HepG2 (cell line): ENCODE measurements around the gene JPH3. TPM values are rescaled to one million over a fixed set of nuclear protein-coding genes. Genes with fewer than 3 reads are reported as not detected.
A peak's percentile ranks its signal among the peaks of the same experiment; 100 is the strongest.

Source experiments
- ARNTL ChIP-seq: sonication (generic); formaldehyde crosslinking; IDR thresholded peaks from 2 replicates; pipeline ENCODE4 v1.4.0; 2020; ENCODE audit warnings: mild to moderate bottlenecking, missing genetic modification reagents
- FOXK2 ChIP-seq: fragments of 450-650 bp; IDR thresholded peaks from 2 replicates; pipeline ENCODE4 v1.6.1; 2016
- GFI1 ChIP-seq: sonication (generic); formaldehyde crosslinking; IDR thresholded peaks from 2 replicates; pipeline ENCODE4 v1.5.0; 2020; ENCODE audit warnings: missing genetic modification reagents, mild to moderate bottlenecking, borderline replicate concordance
- HIVEP1 ChIP-seq: sonication (generic); formaldehyde crosslinking; IDR thresholded peaks from 2 replicates; pipeline ENCODE4 v1.4.0; 2020; ENCODE audit warnings: mild to moderate bottlenecking, missing genetic modification reagents
- HOXA3 ChIP-seq: sonication (generic); formaldehyde crosslinking; IDR thresholded peaks from 2 replicates; pipeline ENCODE4 v1.5.0; 2020; ENCODE audit warnings: missing genetic modification reagents
- SSRP1 ChIP-seq: IDR thresholded peaks from 2 replicates; pipeline ENCODE4 v1.6.1; 2016; ENCODE audit warnings: control low read depth
- UBTF ChIP-seq: sonication (generic); formaldehyde crosslinking; IDR thresholded peaks from 2 replicates; pipeline ENCODE4 v1.4.0; 2020; ENCODE audit warnings: mild to moderate bottlenecking, missing genetic modification reagents
- XRCC5 ChIP-seq: fragments of 200-400 bp; formaldehyde crosslinking; optimal IDR thresholded peaks from 2 replicates; pipeline ENCODE3; 2017; ENCODE audit warnings: mild to moderate bottlenecking, low read length
- ZNF569 ChIP-seq: sonication (generic); formaldehyde crosslinking; IDR thresholded peaks from 2 replicates; pipeline ENCODE4 v1.5.0; 2020; ENCODE audit warnings: mild to moderate bottlenecking, missing genetic modification reagents, moderate library complexity, borderline replicate concordance
- ZNF761 ChIP-seq: sonication (generic); formaldehyde crosslinking; conservative IDR thresholded peaks from 2 replicates; pipeline ENCODE4 v1.4.0; 2020; ENCODE audit warnings: mild to moderate bottlenecking, missing genetic modification reagents
- ZNF768 ChIP-seq: sonication (generic); formaldehyde crosslinking; IDR thresholded peaks from 2 replicates; pipeline ENCODE4 v1.4.0; 2020; ENCODE audit warnings: missing genetic modification reagents
- ZNF816 ChIP-seq: sonication (generic); formaldehyde crosslinking; IDR thresholded peaks from 2 replicates; pipeline ENCODE4 v1.8.0; 2022; ENCODE audit warnings: missing genetic modification reagents, mild to moderate bottlenecking, borderline replicate concordance
- polyA plus RNA-seq, 8 experiments: library from polyadenylated mRNA; depleted of rRNA in 3 of 8; stranded (reverse) in 7 of 8; unstranded in 1 of 8; fragments of >200 nt; fragmentation: Illumina TruSeq in 4 of 8; extraction: Trizol in 4 of 8; gene quantifications; 2 replicates each; pipeline versions ENCODE4 v1.2.1 to v1.2.3, GENCODE V29; 2011 to 2016; ENCODE audit warnings: low read depth in 4 of 8, missing spikeins in 1 of 8, mixed read lengths in 1 of 8; ENCODE audit not compliant: insufficient read depth in 1 of 8
- total RNA-seq, 5 experiments: library from RNA; depleted of rRNA; stranded (reverse); fragments of >200 nt; fragmentation: Illumina TruSeq; extraction: Trizol; gene quantifications; 2 replicates each; pipeline ENCODE4 v1.2.3, GENCODE V29; 2016; ENCODE audit warnings: low read depth in 1 of 5
- TF ChIP-seq, protein P1 (sequence below): sonication (generic); formaldehyde crosslinking; IDR thresholded peaks from 2 replicates; pipeline ENCODE4 v1.4.0; 2020; ENCODE audit warnings: missing genetic modification reagents
- TF ChIP-seq, protein P2 (sequence below): sonication (generic); formaldehyde crosslinking; IDR thresholded peaks from 2 replicates; pipeline ENCODE4 v1.8.1; 2023; ENCODE audit warnings: missing genetic modification reagents, mild to moderate bottlenecking, borderline replicate concordance
- TF ChIP-seq, protein P3 (sequence below): sonication (generic); formaldehyde crosslinking; IDR thresholded peaks from 2 replicates; pipeline ENCODE4 v1.5.0; 2020; ENCODE audit warnings: mild to moderate bottlenecking, missing genetic modification reagents, borderline replicate concordance

JPH3 gene
- total and polyA plus RNA-seq, 2 of the 13 experiments (the other 11 are each of a cell fraction or from before 2014, with no cell fraction given) = not detected

- TF ChIP-seq, protein P1, sequence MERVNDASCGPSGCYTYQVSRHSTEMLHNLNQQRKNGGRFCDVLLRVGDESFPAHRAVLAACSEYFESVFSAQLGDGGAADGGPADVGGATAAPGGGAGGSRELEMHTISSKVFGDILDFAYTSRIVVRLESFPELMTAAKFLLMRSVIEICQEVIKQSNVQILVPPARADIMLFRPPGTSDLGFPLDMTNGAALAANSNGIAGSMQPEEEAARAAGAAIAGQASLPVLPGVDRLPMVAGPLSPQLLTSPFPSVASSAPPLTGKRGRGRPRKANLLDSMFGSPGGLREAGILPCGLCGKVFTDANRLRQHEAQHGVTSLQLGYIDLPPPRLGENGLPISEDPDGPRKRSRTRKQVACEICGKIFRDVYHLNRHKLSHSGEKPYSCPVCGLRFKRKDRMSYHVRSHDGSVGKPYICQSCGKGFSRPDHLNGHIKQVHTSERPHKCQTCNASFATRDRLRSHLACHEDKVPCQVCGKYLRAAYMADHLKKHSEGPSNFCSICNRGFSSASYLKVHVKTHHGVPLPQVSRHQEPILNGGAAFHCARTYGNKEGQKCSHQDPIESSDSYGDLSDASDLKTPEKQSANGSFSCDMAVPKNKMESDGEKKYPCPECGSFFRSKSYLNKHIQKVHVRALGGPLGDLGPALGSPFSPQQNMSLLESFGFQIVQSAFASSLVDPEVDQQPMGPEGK (CRISPR knock-in tag) = peak; percentile 43
- no peak for TF ChIP-seq GFI1 (CRISPR knock-in tag)
- peak; percentile 44; the same call in 1 of the 2 replicates for TF ChIP-seq ZNF768 (CRISPR knock-in tag)
- no peak for TF ChIP-seq SSRP1 (CRISPR knock-in tag)
- no peak for TF ChIP-seq ZNF761
- TF ChIP-seq ARNTL (CRISPR knock-in tag) = no peak
- TF ChIP-seq, protein P2, sequence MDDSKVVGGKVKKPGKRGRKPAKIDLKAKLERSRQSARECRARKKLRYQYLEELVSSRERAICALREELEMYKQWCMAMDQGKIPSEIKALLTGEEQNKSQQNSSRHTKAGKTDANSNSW = no peak
- TF ChIP-seq UBTF = peak; percentile 62; the same call in 1 of the 2 replicates
- TF ChIP-seq HOXA3 = no peak
- no peak for TF ChIP-seq ZNF816 (CRISPR knock-in tag)
- TF ChIP-seq FOXK2 = no peak
- TF ChIP-seq, protein P3, sequence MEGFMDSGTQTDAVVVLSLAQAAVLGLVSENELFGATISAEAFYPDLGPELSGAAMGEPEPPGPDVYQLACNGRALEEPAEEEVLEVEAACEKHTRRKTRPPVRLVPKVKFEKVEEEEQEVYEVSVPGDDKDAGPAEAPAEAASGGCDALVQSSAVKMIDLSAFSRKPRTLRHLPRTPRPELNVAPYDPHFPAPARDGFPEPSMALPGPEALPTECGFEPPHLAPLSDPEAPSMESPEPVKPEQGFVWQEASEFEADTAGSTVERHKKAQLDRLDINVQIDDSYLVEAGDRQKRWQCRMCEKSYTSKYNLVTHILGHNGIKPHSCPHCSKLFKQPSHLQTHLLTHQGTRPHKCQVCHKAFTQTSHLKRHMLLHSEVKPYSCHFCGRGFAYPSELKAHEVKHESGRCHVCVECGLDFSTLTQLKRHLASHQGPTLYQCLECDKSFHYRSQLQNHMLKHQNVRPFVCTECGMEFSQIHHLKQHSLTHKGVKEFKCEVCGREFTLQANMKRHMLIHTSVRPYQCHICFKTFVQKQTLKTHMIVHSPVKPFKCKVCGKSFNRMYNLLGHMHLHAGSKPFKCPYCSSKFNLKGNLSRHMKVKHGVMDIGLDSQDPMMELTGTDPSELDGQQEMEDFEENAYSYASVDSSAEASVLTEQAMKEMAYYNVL (CRISPR knock-in tag) = no peak
- no peak for TF ChIP-seq ZNF569
- TF ChIP-seq XRCC5 = peak; percentile 26
- no peak for TF ChIP-seq HIVEP1 (CRISPR knock-in tag)
Measured at GRCh38 chr16:87575027-87575804, 27.1 kb upstream of the JPH3 start (continued).
